ENCODE measurements around the gene ZNF592. TPM values are rescaled to one million over a fixed set of nuclear protein-coding genes. Genes with fewer than 3 reads are reported as not detected.
A peak's percentile ranks its signal among the peaks of the same experiment; 100 is the strongest.

The ZNF592 gene
- total and polyA plus RNA-seq, 2 of the 13 experiments (the other 11 are each of a cell fraction or from before 2014, with no cell fraction given) = 8.2 to 9.8 TPM

GRCh38 chr15:84793431-84794161 is 45.2 kb downstream of the ZNF592 start:
- CTCF ChIA-PET (ENCODE audit: low intra/inter-chr PET ratio, low total read pairs) = no interaction called here

GRCh38 chr15:84794162-84794547 is 45.8 kb downstream of the ZNF592 start:
- no peak overlapping the region for H3K27ac ChIP-seq (ENCODE audit: extremely low read length, insufficient read depth, low read length)
- H3K4me1 ChIP-seq (ENCODE audit: insufficient read depth, low read length) = no peaks in the 10 kb centered on the region
- BruUV-seq (replicated peaks) = no TSS peak
- no peak overlapping the region for H3K4me2 ChIP-seq (ENCODE audit: low read depth, low read length)
- intact Hi-C loops (cut with micrococcal nuclease; ENCODE audit: unreplicated experiment) = no loop called here
- H3K79me2 ChIP-seq (ENCODE audit: insufficient read depth, low read length) = peaks cover 4% of the 10 kb centered on the region
- ChIA-PET POLR2A (interaction anchor here (0.6 kb wide), 1 partner anchor 223 kb away, joined by 3 read pairs; no protein-coding TSS in a partner anchor), CTCF (ENCODE audit: low intra/inter-chr PET ratio, low total read pairs) (no interaction called here)
- TF ChIP-seq ZNF232 (CRISPR knock-in tag; IDR thresholded peaks at IDR 0.05; ENCODE audit: borderline replicate concordance) (no peak), YEATS2 (CRISPR knock-in tag; IDR thresholded peaks at IDR 0.05; ENCODE audit: borderline replicate concordance) (no peak), HNF1A (IDR thresholded peaks at IDR 0.05; ENCODE audit: low read depth) (no peak), HNF1A (CRISPR knock-in tag; IDR thresholded peaks at IDR 0.05; ENCODE audit: borderline replicate concordance) (no peak), CENPX (CRISPR knock-in tag; IDR thresholded peaks at IDR 0.05) (no peak), ZNF7 (CRISPR knock-in tag; IDR thresholded peaks at IDR 0.05) (peak; percentile 69)
- H3K27me3 ChIP-seq (ENCODE audit: control insufficient read depth in 1 of 2, insufficient read depth in 2 of 2, low read length in 2 of 2) = no peaks in the 10 kb centered on the region; a peak in 1 of 5 replicates
- in situ Hi-C loops (cut with HindIII; ENCODE audit: extremely low pct_ligation_motif_present, low pct_unique_long_range_greater_than_20kb) = no loop called here
- no peaks in the 10 kb centered on the region; the same call in 1 of the 2 replicates for H4K20me1 ChIP-seq (ENCODE audit: insufficient read depth, low read length)
- WGBS (ENCODE audit: low lambda C conversion rate) = 95% methylated on average over 4 of the region's 4 CpGs
- H3K9ac ChIP-seq (ENCODE audit: insufficient read depth, low read depth, low read length) = no peak overlapping the region
- ATAC-seq (no peak), FAIRE-seq (no peak), DNase-seq (ENCODE audit: low spot score) (no peak)
- H3K4me3 ChIP-seq (replicated peaks in 1 of 3; ENCODE audit: insufficient read depth in 1 of 3, low read depth in 2 of 3, low read length in 3 of 3) = no peak overlapping the region
- peaks cover 25 to 66% of the 10 kb centered on the region in 2 experiments for H3K36me3 ChIP-seq (replicated peaks in 1 of 2; ENCODE audit: control insufficient read depth in 1 of 2, insufficient read depth in 2 of 2, low read length in 2 of 2)
- H3K9me3 ChIP-seq (ENCODE audit: low read length) = no peaks in the 10 kb centered on the region
- H2AFZ ChIP-seq (ENCODE audit: low read length) = no peak overlapping the region

More at GRCh38 chr15:84793431-84794161, 45.2 kb downstream of the ZNF592 start:
- H3K4me2 ChIP-seq (ENCODE audit: low read depth, low read length) = no peak overlapping the region
- no peak overlapping the region for H3K9ac ChIP-seq (ENCODE audit: insufficient read depth, low read depth, low read length)
- POLR2A ChIA-PET = interaction anchor here (0.6 kb wide), 1 partner anchor 223 kb away, joined by 3 read pairs; no protein-coding TSS in a partner anchor
- no peak overlapping the region for H3K27ac ChIP-seq (ENCODE audit: extremely low read length, insufficient read depth, low read length)
- no peaks in the 10 kb centered on the region; the same call in 1 of the 2 replicates for H4K20me1 ChIP-seq (ENCODE audit: insufficient read depth, low read length)
- H3K4me3 ChIP-seq (replicated peaks in 1 of 3; ENCODE audit: insufficient read depth in 1 of 3, low read depth in 2 of 3, low read length in 3 of 3) = no peak overlapping the region
- H3K9me3 ChIP-seq (ENCODE audit: low read length) = no peaks in the 10 kb centered on the region
- no TSS peak for BruUV-seq (replicated peaks)
- no peaks in the 10 kb centered on the region for H3K4me1 ChIP-seq (ENCODE audit: insufficient read depth, low read length)
- no peak for DNase-seq (ENCODE audit: low spot score)
- H2AFZ ChIP-seq (ENCODE audit: low read length) = no peak overlapping the region
- intact Hi-C loops (cut with micrococcal nuclease; ENCODE audit: unreplicated experiment) = no loop called here
- no peak for ATAC-seq
- H3K79me2 ChIP-seq (ENCODE audit: insufficient read depth, low read length) = peaks cover 6% of the 10 kb centered on the region
- peaks cover 19 to 60% of the 10 kb centered on the region in 2 experiments for H3K36me3 ChIP-seq (replicated peaks in 1 of 2; ENCODE audit: control insufficient read depth in 1 of 2, insufficient read depth in 2 of 2, low read length in 2 of 2)
- H3K27me3 ChIP-seq (ENCODE audit: control insufficient read depth in 1 of 2, insufficient read depth in 2 of 2, low read length in 2 of 2) = no peaks in the 10 kb centered on the region; a peak in 1 of 5 replicates
- 97% methylated on average over 7 of the region's 7 CpGs for WGBS (ENCODE audit: low lambda C conversion rate)
- in situ Hi-C loops (cut with HindIII; ENCODE audit: extremely low pct_ligation_motif_present, low pct_unique_long_range_greater_than_20kb) = no loop called here
- TF ChIP-seq CEBPB (IDR thresholded peaks at IDR 0.05; ENCODE audit: borderline replicate concordance, low read depth, low read length) (peak; percentile 31; the same call in 1 of the 2 replicates), ZNF768 (CRISPR knock-in tag; IDR thresholded peaks at IDR 0.05) (no peak)
- FAIRE-seq = no peak
